Colon (tissue), 2 donors: ENCODE measurements around the gene EIF2AK2.

Experiments
- FAIRE-seq: peaks from 2 replicates; lab custom pipeline; 2012; peaks lifted over from hg19 to GRCh38; lab: Jason Lieb, UNC
- donor health status: control.
- donor health status: control.

EIF2AK2 gene

DNA sequence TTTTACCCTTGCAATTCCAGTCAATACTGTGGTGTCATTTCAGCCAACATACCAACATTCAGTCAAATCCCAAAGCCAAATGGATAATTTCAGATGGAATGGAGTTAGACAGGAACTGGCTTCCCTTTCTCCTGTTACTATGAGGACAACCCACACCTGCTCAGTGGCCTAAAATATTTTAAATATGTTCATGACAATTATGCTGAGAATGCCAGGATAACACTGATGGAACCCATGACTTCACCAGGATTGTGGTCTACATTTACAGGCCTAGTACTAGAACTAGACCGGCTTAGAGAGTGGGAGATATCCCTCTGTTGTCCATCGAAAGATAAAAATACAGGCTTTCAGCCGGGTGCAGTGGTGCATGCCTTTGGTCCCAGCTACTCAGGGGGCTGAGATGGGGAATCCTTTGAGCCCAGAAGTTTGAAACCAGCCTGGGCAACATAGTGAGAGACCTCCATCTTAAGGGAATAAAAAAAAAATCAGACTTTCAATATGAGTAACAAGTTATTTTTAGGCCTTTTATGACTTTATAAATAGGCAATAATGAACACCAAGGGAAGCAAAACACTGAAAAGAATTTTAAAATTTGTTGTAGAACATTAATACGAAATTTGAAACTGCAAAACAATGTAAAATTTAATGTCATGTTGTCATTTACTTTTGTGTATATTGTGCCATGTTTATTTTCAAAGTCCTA is 58.2 kb downstream of the EIF2AK2 start:
- FAIRE-seq, result no peak

DNA sequence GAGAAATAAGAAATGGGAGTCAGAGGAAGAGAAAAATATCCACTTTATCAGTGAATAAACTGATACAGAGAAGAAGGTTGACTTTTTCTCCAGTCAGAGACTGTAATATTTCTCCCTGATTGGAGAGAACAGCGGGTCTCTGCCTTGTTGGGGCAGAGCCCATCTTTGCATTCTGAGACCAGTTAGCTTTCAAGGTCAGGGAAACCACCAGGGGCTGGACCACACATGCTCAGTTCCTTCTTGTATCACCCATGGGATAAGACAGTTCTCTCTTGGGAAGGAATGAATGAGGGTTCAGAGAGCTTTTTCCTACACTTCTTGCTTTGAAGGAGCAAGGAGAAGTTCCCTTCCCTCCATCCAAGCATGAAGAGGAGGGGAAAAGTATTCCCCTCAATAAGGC is 60.2 kb downstream of the EIF2AK2 start:
- FAIRE-seq, result no peak

DNA sequence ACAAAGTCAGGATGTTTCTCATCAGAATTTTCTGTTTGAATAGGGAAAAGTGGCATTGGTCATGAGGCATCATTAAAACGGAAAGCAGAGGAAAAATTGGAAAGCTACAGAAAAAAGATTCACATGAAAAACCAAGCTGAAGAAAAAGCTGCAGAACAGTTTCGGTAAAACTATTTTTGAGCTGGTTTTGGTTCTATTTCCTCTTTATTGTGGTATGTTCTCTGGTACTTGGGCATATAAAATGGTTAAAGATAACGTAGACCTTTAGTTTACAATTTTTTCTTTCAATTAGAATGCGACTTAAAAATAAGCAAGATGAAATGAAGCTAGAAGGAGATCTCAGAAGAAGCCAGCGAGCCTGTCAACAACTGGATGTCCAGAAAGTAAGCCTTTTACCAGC is 64.9 kb downstream of the EIF2AK2 start:
- no peak for FAIRE-seq

DNA sequence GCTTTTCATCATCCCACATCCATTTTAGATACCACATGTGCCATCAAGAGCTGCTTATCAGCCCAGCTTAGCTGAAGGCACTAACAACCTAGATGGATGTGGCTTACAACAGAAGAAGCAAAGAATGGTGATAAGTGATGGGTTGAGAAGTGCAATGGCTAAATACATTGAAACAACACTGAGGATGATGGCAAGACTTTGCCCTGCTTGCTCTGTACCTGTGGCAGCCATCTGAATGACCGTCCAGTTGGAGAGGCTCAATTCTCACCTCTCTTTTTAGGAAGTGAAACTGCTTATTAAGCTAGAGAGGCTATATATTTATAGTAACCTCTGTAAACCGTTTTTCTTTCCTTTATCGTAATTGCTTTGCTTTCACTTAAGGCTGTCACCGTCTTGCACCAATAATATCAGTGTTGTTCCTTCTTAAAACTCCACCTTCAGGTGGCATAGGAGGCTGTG is 66.7 kb downstream of the EIF2AK2 start:
- FAIRE-seq, result no peak

DNA sequence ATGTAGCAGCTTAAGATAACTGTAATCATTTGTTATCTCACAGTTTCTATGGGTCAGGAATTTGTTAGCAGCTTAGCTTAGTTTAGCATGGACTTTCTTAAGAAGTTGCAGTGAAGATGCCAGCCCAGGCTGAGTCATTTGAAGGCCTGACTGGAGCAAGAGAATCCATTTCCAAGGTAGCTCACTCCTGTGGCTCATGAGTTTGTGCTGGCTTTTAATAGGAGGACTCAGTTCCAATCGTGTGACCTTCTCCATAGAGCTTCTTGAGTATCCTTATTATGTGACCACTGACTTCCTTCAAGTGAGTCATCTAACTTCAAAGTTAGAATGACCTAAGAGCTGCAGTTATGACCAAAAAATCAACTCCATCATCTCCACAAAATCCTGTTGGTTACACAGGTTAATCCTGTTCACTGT is 71.0 kb downstream of the EIF2AK2 start:
- FAIRE-seq, result no peak

DNA sequence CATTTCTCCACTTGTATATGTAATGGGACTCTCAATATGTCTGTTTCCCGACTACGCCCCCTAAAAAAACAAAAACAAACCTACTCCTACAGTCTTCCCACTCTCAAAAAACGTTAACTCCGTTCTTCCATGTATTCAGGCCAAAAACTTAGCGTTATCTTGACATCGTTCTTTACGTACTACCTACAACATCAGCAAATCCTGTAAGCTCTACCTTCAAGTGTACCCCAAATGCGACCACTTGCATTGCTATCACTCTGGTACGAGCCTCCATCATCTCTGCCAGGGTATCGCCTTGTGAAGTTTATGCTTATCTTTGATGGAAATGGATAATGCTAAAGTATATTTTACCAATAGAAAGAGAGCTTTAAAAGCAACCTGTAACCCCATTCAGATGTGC is 72.0 kb downstream of the EIF2AK2 start:
- no peak for FAIRE-seq

DNA sequence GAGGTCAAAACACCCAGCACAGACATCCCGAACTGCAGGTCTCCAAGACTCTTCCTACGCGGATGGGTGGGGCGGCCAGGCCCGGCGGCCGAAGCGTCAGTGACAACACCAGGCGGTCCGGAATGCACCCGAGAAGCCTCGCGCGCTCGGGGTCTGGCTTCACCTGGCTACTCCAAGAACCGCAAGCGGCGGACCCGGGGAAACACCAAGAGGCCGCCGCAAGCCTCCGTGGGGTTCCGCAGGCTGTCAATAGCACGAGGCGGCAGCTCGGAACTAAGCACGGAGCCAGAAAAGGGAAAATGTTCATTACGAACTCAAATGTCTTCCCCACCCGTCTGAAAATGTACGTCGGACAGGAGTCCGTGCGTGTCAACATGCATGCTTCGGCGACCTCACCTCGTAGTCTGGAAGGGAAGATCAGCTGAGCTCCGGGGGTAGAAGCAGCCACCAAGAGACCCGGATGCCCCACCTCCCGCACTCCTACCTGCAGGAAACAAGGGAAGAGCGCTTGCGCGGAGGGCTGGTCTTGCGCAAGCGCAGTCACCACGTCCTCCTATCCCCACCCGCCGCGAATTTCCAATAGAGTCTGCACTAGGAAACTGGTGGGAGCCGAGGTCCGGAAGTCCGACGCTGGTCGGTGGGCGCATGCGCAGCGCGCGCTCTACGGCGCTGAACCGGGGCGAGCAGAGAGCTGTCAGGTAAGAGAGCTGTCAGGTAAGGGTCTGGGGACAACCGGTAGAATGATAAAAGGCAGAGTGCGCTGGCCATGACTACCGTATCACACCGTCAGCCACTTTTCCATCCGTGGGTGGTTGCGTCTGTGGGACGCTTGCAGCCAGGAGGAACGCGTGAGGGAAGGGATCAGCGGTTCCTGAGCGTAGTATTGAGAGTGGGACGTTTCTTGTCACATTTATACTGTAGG is 72.6 kb downstream of the EIF2AK2 start, which contains the start of the genes GPATCH11 and HEATR5B:
GPATCH11 (plus strand) TSS at position 646 of the 922 bp plus-strand sequence. CDS start 3,864 bp downstream, outside the sequence.
HEATR5B (minus strand) TSS at position 500 of the 922 bp plus-strand sequence. CDS start 958 bp downstream, outside the sequence.
- FAIRE-seq, result no peak

DNA sequence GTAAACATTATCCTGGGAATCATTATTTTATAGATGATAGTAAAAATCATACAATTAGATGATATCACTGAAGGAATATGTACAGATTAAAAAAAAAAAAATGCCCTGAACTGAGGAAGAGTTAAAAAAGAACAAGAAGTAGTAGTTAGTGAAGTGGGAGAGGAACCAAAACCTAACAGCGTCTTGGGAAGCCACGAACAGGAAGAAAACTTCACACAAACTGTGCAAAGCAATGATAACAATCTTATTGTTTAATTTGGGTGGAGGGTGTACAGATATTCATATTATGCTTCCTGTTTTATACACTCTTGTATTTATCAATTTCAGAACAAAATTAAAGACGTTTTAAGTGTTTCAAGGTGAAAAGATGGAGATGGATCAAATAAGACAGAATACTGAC is 76.1 kb downstream of the EIF2AK2 start:
- no peak for FAIRE-seq

DNA sequence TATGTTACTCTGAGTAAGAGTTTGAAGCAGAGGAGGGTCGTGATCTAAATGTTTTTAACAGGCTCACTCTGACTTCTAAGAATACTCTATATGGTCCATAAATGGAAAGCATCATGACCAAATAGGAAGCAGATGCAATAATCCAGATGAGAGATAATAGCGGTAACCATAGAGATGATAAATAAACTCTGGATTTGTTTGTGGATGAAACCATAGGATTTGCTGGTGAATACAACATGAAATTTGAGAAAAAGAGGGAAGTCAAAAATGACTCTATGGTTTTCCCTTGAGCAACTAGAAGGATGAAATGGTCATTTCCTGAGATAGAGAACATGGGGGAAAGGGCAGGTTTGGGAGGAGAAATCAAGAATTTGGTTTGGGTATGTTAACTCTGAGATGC is 76.5 kb downstream of the EIF2AK2 start:
- no peak for FAIRE-seq

DNA sequence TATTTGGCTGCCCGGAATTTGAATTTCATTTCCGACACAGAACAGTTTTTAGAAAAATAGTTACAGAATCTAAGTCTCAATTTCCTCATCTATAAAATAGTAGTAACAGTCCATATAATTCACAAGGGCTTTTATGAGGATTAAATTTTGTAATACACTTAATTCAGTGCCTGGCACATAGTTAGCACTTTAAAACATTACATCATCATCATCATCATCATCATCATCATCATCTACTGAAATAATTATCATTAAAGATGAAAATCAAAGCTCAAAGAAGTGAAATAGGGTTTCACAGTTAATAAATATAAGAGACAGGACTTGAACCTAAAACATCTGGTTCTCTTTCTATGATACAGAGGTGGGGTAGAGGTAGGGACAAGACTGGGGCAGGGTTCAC is 85.8 kb downstream of the EIF2AK2 start:
- no peak for FAIRE-seq

DNA sequence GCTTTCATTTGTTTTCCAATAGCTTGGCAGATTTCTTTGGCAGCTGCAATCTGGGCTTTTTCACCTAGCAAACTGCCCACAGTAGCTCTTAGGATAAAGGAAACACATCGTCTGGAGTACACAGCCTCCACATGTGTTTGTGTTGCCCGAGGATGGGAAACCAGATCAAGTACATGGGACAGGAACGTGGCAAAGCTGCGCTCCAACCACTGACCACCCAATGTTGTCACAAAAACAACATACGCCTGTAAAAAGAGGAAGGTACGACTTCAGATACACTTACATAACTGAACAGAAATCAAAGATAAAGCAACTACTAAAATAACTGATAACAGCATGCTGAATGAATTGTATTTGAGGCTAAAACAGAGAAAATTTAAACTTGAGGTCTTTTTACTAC is 88.1 kb downstream of the EIF2AK2 start:
- FAIRE-seq, result no peak

DNA sequence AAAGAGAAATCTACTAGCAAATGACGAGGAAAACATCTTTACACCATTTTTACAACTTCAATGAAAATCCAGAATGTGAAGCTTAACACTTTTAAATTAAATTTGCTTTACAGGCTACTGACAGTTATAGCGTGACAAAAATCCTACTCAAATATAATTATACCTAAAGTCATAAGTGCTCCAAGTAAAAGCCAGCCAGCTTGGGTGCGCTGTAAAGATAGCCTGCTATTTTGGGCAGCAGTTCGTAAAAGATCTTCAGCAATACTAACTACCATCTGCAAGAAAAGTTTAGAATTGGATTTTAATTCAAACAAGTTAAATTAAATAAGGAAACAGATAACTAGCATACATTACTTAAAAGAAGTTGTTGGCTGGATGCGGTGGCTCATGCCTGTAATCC is 95.0 kb downstream of the EIF2AK2 start:
- no peak for FAIRE-seq

DNA sequence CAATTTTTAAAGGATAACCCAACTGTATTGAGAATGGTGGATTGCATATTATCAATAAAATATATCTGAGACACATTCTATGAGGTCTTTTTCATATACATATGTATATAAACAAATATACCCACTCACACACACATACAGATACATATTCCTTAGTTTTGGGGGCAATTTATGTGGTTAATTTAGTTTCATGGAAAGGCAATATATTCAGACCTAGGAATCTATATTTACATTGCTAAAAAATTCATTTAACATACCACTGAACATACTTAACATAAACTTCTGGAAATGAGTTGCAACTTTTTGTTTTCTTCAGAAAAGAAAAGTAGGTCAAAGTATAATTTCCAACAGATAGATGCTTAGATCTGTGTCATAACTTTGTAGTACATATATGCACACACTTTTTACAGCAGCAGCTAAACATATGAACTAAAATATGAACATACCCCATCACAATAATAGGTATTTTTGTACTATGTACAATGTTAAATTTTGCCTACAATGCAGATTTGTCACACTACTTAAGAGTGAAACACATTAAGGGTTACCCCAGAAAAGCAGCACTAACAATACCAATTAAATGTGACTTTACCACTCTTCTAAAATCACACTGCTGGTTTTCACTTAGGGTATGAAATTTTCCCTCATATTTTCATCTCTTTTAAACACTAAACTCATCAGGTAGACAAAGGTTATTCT is 95.6 kb downstream of the EIF2AK2 start:
- FAIRE-seq, result no peak

DNA sequence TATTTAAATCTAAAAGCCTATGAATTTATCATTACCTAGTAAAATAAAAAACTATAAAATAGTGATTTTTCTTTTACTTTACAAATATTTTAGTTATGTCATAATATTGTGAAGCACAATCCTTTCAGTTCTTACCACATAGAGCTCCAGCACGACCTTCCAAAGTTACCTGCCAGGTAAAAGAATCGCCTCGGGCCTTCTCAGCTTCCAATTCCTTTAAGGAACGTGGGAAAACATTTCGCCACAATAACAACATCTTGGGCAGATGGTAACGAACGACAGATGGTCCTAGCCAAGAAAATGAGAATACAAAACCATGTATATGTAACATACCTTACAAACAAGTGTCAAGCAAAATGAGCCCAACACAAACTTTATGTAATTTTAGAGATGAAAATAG is 96.3 kb downstream of the EIF2AK2 start:
- no peak for FAIRE-seq

DNA sequence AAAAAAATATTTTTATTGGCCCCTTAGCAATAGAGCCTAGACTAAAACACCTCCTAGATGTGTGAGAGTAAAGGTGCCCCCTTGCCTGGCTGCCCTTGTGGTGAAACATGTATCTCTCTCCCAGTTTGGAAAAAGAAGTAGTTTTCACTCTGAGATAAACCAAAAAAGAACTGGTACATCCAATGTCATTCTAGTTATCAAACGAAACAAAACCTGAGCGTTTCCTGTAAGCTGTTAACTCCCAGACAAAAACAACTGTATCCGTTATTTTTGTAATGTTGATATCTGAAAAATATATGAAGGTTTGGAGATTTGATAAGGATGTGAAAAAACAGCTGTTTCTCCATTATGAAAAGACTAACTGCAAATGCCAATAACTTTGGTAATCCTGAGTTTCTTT is 96.9 kb downstream of the EIF2AK2 start:
- FAIRE-seq, result no peak

DNA sequence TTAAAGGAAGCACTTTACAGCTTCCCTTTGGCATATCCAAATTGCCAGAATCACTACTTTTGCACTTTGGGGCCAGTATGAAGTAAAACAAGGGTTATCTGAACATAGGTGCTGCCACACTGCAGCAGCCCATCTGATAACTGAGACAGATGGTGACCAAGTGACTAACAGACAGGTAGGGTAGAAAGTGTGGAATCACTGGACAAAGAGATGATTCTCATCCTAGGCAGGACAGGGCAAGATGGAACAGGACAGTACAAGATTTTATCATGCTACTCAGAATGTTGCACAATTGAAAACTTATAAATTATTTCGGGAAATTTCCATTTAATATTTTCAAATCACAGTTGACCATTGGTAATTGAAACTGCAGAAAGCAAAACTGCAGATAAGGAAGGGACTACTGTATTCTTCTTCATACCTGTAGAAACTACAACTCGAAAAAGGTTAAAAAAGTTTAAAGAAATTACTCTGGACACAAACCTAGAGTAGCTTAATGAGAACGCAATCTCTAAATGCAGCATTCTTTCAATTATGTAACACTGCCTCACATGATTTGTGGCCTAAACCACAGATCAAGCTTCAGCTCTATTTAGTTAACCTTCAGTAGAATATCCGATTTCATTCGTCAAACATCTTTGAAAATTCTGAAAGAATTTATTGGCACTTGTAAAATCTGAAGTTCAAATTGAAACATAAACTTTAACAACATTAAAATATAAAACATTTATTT is 104.0 kb downstream of the EIF2AK2 start:
- no peak for FAIRE-seq
